NT2/D1 (cell line): ENCODE data around the gene CEBPE.

Experiments used
- DNase-seq: peaks from one replicate; pipeline ENCODE4 v3.0.0-alpha.2; 2011; ENCODE audit warnings: low read depth, low spot score
- H3K27me3 ChIP-seq: 2 replicates; pipeline ENCODE4 v1.6.0; 2011; ENCODE audit warnings: mild to moderate bottlenecking; ENCODE audit not compliant: insufficient read length, insufficient read depth
- H3K36me3 ChIP-seq: 2 replicates; pipeline ENCODE4 v1.6.1; 2011; ENCODE audit warnings: mild to moderate bottlenecking, low read length, mixed read lengths; ENCODE audit not compliant: insufficient read depth, insufficient read length
- H3K4me1 ChIP-seq: 2 replicates; pipeline ENCODE4 v1.5.1; 2011; ENCODE audit not compliant: insufficient read depth, insufficient read length
- H3K4me3 ChIP-seq: 2 replicates; pipeline ENCODE4 v1.5.1; 2011; ENCODE audit warnings: low read depth; ENCODE audit not compliant: insufficient read length
- H3K9ac ChIP-seq: 2 replicates; pipeline ENCODE4 v1.6.0; 2011; ENCODE audit warnings: low read depth; ENCODE audit not compliant: insufficient read length
- H3K9me3 ChIP-seq: 2 replicates; pipeline ENCODE4 v1.5.1; 2011; ENCODE audit warnings: mild to moderate bottlenecking, low read length; ENCODE audit not compliant: insufficient read depth
- SUZ12 ChIP-seq: IDR thresholded peaks from 2 replicates; pipeline ENCODE4 v1.6.1; 2011; ENCODE audit not compliant: insufficient read length, insufficient read depth; ENCODE audit errors: extremely low read depth
- YY1 ChIP-seq: IDR thresholded peaks from 2 replicates; pipeline ENCODE4 v1.6.1; 2011; ENCODE audit not compliant: insufficient read length, insufficient read depth
- ZNF274 ChIP-seq: IDR thresholded peaks from 2 replicates; pipeline ENCODE4 v1.6.1; 2011; ENCODE audit warnings: mild to moderate bottlenecking, low read depth, low read length

Gene CEBPE

GRCh38 chr14:23099212-23099861 is 19.7 kb downstream of the CEBPE start:
- Histone ChIP-seq H3K9me3 (no peaks in the 10 kb centered on the region), H3K9ac (no peak overlapping the region), H3K27me3 (no peaks in the 10 kb centered on the region), H3K4me1 (no peaks in the 10 kb centered on the region), H3K36me3 (peaks cover 28% of the 10 kb centered on the region), H3K4me3 (no peak overlapping the region)
- TF ChIP-seq SUZ12 (no peak), YY1 (no peak), ZNF274 (no peak)
- DNase-seq, result no peak

DNA sequence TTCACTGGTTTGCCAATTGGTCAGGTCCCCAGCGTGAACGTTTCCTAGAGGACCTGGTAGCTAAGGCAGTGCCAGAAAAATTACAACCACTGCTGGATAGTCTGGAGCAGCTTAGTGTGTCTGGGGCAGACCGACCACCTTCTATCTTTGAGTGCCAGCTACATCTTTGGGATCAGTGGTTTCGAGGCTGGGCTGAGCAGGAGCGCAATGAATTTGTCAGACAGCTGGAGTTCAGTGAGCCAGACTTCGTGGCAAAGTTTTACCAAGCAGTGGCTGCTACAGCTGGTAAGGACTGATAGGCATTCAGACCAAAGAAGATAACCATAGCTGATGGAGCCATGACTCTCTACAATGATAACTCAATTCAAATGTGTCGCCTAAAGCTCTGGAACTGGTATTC is 21.3 kb downstream of the CEBPE start:
- Histone ChIP-seq H3K36me3 (peaks cover 34% of the 10 kb centered on the region), H3K9ac (no peak overlapping the region), H3K27me3 (no peaks in the 10 kb centered on the region), H3K4me3 (no peak overlapping the region), H3K4me1 (no peaks in the 10 kb centered on the region), H3K9me3 (no peaks in the 10 kb centered on the region)
- TF ChIP-seq ZNF274 (no peak), SUZ12 (no peak), YY1 (no peak)
- no peak for DNase-seq

- Histone ChIP-seq H3K27me3 (no peaks in the 10 kb centered on the region), H3K36me3 (peaks cover 51% of the 10 kb centered on the region), H3K9ac (peak within 1 kb of the TSS; percentile 99), H3K4me1 (no peaks in the 10 kb centered on the region), H3K9me3 (no peaks in the 10 kb centered on the region), H3K4me3 (peak within 1 kb of the TSS; percentile 94)
- DNase-seq, result peak; percentile 96
- TF ChIP-seq ZNF274 (no peak), SUZ12 (no peak), YY1 (no peak)
These were observed 23.6 kb downstream of the CEBPE start, which contains the start of gene C14orf119 for GRCh38 chr14:23095196-23096108. Gene C14orf119 (plus strand): TSS chr14:23095505. CDS start chr14:23097659, 2,154 bp downstream.

GRCh38 chr14:23094666-23095195 is 24.3 kb downstream of the CEBPE start, which contains the start of gene ACIN1:
Gene ACIN1 (minus strand): TSS chr14:23095136. CDS start chr14:23095112, 24 bp downstream.
- Histone ChIP-seq H3K9me3 (no peaks in the 10 kb centered on the region), H3K4me1 (no peaks in the 10 kb centered on the region), H3K27me3 (no peaks in the 10 kb centered on the region), H3K36me3 (peaks cover 58% of the 10 kb centered on the region), H3K9ac (peak within 1 kb of the TSS; percentile 99), H3K4me3 (peak within 1 kb of the TSS; percentile 94)
- peak; percentile 80 for DNase-seq
- TF ChIP-seq SUZ12 (no peak), YY1 (peak; percentile 73)

DNA sequence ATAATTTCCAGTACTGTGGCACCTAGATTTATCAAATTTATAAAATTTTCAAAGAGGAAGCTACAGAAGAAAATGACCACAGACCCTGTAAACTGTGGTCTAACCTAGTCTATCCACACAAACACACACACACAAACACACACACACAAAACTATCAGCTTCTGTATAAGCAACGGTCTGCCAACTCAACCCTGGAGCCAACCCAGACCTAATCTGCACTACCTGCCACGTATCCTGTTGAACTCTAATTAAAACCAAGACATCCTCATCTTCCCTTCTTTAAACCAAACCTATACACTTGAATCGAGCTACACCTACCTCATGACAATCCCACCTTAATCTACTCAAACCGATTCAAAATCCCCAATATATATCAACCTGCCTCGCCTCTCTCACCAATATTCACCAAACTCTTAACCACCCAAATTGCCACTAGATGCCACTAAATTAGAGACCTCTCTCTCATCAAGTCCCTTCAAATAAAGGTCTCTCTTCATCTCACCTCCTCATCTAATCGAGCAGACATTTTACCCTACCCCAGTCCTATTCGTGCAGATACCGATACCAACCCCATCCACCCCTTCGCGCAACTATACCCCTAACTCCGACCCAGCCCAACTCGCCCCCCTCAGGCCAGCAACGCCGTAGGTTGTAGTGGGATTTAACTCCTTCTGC is 24.9 kb downstream of the CEBPE start:
- H3K9me3 ChIP-seq, result no peaks in the 10 kb centered on the region
- H3K27me3 ChIP-seq, result no peaks in the 10 kb centered on the region
- TF ChIP-seq SUZ12, result no peak
- no peak for TF ChIP-seq ZNF274
- no peak for TF ChIP-seq YY1
- H3K4me3 ChIP-seq, result peak overlapping the region; percentile 94
- H3K4me1 ChIP-seq, result no peaks in the 10 kb centered on the region
- H3K9ac ChIP-seq, result peak overlapping the region; percentile 99
- peaks cover 62% of the 10 kb centered on the region for H3K36me3 ChIP-seq
- no peak for DNase-seq

- H3K9me3 ChIP-seq, result no peaks in the 10 kb centered on the region
- H3K4me3 ChIP-seq, result peak overlapping the region; percentile 94
- no peaks in the 10 kb centered on the region for H3K4me1 ChIP-seq
- no peak for DNase-seq
- H3K36me3 ChIP-seq, result peaks cover 60% of the 10 kb centered on the region
- peak overlapping the region; percentile 99 for H3K9ac ChIP-seq
- H3K27me3 ChIP-seq, result no peaks in the 10 kb centered on the region
- TF ChIP-seq SUZ12 (no peak), YY1 (no peak), ZNF274 (no peak)
These were observed 25.5 kb downstream of the CEBPE start for GRCh38 chr14:23093526-23093925.
